ENCODE data around the gene NDFIP2. TPM values are rescaled to one million over a fixed set of nuclear protein-coding genes. Genes with fewer than 3 reads are reported as not detected.

The NDFIP2 gene
- polyA plus RNA-seq, 1 of the 3 experiments (the other 2 are of a cell fraction): 21.4 TPM

- no peaks in the 10 kb centered on the region for H3K9me3 ChIP-seq
- CTCF ChIA-PET: interaction anchor here (0.9 to 2.0 kb wide), 4 partner anchors 9 to 101 kb away, joined by 3 to 8 read pairs (median 6); no protein-coding TSS in a partner anchor
- no peak overlapping the region for H3K27ac ChIP-seq (ENCODE audit: low read depth in 2 of 2, low read length in 1 of 2)
- H3K36me3 ChIP-seq (replicated peaks in 1 of 2; ENCODE audit: control insufficient read depth in 1 of 2, insufficient read depth in 2 of 2, low read length in 1 of 2): no peaks in the 10 kb centered on the region
- H3K9ac ChIP-seq: no peak overlapping the region
- H3K4me3 ChIP-seq (ENCODE audit: low read depth in 2 of 2, low read length in 1 of 2): no peak overlapping the region
- no peak overlapping the region for H2AFZ ChIP-seq (ENCODE audit: low read depth)
- H4K20me1 ChIP-seq (ENCODE audit: insufficient read depth): no peaks in the 10 kb centered on the region
- H3K4me2 ChIP-seq: no peak overlapping the region
- H3K79me2 ChIP-seq (ENCODE audit: insufficient read depth): no peaks in the 10 kb centered on the region
- POLR2A ChIA-PET: no interaction called here
- H3K27me3 ChIP-seq (ENCODE audit: insufficient read depth): no peaks in the 10 kb centered on the region
- WGBS (ENCODE audit: low lambda C conversion rate): 84% methylated on average over 5 of the region's 5 CpGs
- no peaks in the 10 kb centered on the region for H3K4me1 ChIP-seq (ENCODE audit: control insufficient read depth in 1 of 2, insufficient read depth in 2 of 2, low read depth in 1 of 2, low read length in 1 of 2)
- no peaks in the 10 kb centered on the region for H3F3A ChIP-seq (replicated peaks; ENCODE audit: insufficient read depth)
- DNase-seq: no peak
- no peaks in the 10 kb centered on the region for H3K9me2 ChIP-seq
- TF ChIP-seq CTCF (IDR thresholded peaks at IDR 0.05) (no peak), GATA2 (CRISPR knock-in tag; IDR thresholded peaks at IDR 0.05) (no peak)
- TF ChIP-seq, protein P1, sequence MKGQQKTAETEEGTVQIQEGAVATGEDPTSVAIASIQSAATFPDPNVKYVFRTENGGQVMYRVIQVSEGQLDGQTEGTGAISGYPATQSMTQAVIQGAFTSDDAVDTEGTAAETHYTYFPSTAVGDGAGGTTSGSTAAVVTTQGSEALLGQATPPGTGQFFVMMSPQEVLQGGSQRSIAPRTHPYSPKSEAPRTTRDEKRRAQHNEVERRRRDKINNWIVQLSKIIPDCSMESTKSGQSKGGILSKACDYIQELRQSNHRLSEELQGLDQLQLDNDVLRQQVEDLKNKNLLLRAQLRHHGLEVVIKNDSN (IDR thresholded peaks at IDR 0.05; ENCODE audit: borderline replicate concordance, low read depth): no peak
Observed at GRCh38 chr13:79440958-79441528, 39.9 kb upstream of the NDFIP2 start.

GRCh38 chr13:79442221-79442620, 38.7 kb upstream of the NDFIP2 start:
- CTCF ChIA-PET: interaction anchor here (1.0 to 2.0 kb wide), 6 partner anchors 10 to 99 kb away, joined by 3 to 8 read pairs (median 6); no protein-coding TSS in a partner anchor
- Histone ChIP-seq H3K79me2 (ENCODE audit: insufficient read depth) (no peaks in the 10 kb centered on the region), H4K20me1 (ENCODE audit: insufficient read depth) (no peaks in the 10 kb centered on the region), H3K9ac (no peak overlapping the region), H3F3A (replicated peaks; ENCODE audit: insufficient read depth) (no peaks in the 10 kb centered on the region), H3K9me2 (no peaks in the 10 kb centered on the region), H3K4me2 (no peak overlapping the region), H3K36me3 (replicated peaks in 1 of 2; ENCODE audit: control insufficient read depth in 1 of 2, insufficient read depth in 2 of 2, low read length in 1 of 2) (no peaks in the 10 kb centered on the region), H3K4me1 (ENCODE audit: control insufficient read depth in 1 of 2, insufficient read depth in 2 of 2, low read depth in 1 of 2, low read length in 1 of 2) (no peaks in the 10 kb centered on the region), H3K9me3 (no peaks in the 10 kb centered on the region), H2AFZ (ENCODE audit: low read depth) (no peak overlapping the region), H3K4me3 (ENCODE audit: low read depth in 2 of 2, low read length in 1 of 2) (no peak overlapping the region), H3K27ac (ENCODE audit: low read depth in 2 of 2, low read length in 1 of 2) (no peak overlapping the region), H3K27me3 (ENCODE audit: insufficient read depth) (no peaks in the 10 kb centered on the region)
- no peak for DNase-seq
- POLR2A ChIA-PET: no interaction called here
- WGBS (ENCODE audit: low lambda C conversion rate): 43% methylated on average over 1 of the region's 1 CpG
- TF ChIP-seq SMC3 (IDR thresholded peaks at IDR 0.05; ENCODE audit: low read depth, low read length) (no peak), NFIC (IDR thresholded peaks at IDR 0.05; ENCODE audit: borderline replicate concordance) (no peak), ZBTB33 (IDR thresholded peaks at IDR 0.05; ENCODE audit: borderline replicate concordance, low read depth) (no peak), RFX5 (IDR thresholded peaks at IDR 0.05; ENCODE audit: low read length) (no peak), RAD21 (IDR thresholded peaks at IDR 0.05; ENCODE audit: low read length) (no peak), TAF1 (IDR thresholded peaks at IDR 0.05; ENCODE audit: borderline replicate concordance, low read depth, low read length) (no peak), ELF1 (IDR thresholded peaks at IDR 0.05) (no peak), FOXJ3 (CRISPR knock-in tag; IDR thresholded peaks at IDR 0.05) (no peak), YY1 (IDR thresholded peaks at IDR 0.05; ENCODE audit: low read depth) (no peak), MEF2A (IDR thresholded peaks at IDR 0.05; ENCODE audit: borderline replicate concordance, low read depth) (no peak), MXI1 (IDR thresholded peaks at IDR 0.05; ENCODE audit: low read depth, low read length) (no peak), EZH2phosphoT487 (IDR thresholded peaks at IDR 0.05; ENCODE audit: borderline replicate concordance, low read depth) (no peak)
- TF ChIP-seq, protein P2, sequence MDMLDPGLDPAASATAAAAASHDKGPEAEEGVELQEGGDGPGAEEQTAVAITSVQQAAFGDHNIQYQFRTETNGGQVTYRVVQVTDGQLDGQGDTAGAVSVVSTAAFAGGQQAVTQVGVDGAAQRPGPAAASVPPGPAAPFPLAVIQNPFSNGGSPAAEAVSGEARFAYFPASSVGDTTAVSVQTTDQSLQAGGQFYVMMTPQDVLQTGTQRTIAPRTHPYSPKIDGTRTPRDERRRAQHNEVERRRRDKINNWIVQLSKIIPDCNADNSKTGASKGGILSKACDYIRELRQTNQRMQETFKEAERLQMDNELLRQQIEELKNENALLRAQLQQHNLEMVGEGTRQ (IDR thresholded peaks at IDR 0.05; ENCODE audit: borderline replicate concordance, low read depth, low read length): no peak
- TF ChIP-seq, protein P3, sequence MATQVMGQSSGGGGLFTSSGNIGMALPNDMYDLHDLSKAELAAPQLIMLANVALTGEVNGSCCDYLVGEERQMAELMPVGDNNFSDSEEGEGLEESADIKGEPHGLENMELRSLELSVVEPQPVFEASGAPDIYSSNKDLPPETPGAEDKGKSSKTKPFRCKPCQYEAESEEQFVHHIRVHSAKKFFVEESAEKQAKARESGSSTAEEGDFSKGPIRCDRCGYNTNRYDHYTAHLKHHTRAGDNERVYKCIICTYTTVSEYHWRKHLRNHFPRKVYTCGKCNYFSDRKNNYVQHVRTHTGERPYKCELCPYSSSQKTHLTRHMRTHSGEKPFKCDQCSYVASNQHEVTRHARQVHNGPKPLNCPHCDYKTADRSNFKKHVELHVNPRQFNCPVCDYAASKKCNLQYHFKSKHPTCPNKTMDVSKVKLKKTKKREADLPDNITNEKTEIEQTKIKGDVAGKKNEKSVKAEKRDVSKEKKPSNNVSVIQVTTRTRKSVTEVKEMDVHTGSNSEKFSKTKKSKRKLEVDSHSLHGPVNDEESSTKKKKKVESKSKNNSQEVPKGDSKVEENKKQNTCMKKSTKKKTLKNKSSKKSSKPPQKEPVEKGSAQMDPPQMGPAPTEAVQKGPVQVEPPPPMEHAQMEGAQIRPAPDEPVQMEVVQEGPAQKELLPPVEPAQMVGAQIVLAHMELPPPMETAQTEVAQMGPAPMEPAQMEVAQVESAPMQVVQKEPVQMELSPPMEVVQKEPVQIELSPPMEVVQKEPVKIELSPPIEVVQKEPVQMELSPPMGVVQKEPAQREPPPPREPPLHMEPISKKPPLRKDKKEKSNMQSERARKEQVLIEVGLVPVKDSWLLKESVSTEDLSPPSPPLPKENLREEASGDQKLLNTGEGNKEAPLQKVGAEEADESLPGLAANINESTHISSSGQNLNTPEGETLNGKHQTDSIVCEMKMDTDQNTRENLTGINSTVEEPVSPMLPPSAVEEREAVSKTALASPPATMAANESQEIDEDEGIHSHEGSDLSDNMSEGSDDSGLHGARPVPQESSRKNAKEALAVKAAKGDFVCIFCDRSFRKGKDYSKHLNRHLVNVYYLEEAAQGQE (IDR thresholded peaks at IDR 0.05; ENCODE audit: low read depth, low read length): no peak
